ENCODE results near the gene SPAG16. TPM values are rescaled to one million over a fixed set of nuclear protein-coding genes. Genes with fewer than 3 reads are reported as not detected.

SPAG16 gene
- total and polyA plus RNA-seq, 3 donors from 2014 or later, result 69.7 to 111 (median 80.7) TPM

DNA sequence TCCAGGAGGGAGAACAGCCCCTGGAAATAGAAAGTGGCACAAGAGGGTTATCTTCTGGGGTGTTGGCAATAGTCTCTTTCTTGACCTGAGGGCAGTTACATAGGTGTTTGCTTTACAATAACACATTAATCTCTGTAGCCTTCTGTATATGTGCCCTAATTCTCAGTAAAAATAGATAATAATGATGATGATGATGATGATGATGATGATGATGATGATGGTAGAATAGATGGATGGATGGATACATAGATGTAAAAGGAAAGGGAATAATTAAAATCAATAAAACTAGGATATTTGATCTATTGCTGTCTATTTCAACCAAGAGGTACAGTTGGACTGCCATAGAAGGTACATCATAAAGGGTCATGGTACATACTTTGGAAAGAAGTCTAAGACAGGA, 948.9 kb downstream of the SPAG16 start:
- H3K9me3 ChIP-seq, result no peaks in the 10 kb centered on the region
- intact Hi-C loops (cut with DNase I; ENCODE audit: low total_unique reads), result no loop called here
- no peaks in the 10 kb centered on the region for H3K36me3 ChIP-seq (ENCODE audit: low read depth, missing control alignments)
- no peak overlapping the region for H3K4me3 ChIP-seq
- H3K27me3 ChIP-seq, result no peaks in the 10 kb centered on the region
- no peak for TF ChIP-seq POLR2A (IDR thresholded peaks at IDR 0.05)
- TF ChIP-seq CTCF (IDR thresholded peaks at IDR 0.05), result no peak
- no peaks in the 10 kb centered on the region for H3K4me1 ChIP-seq
- H3K27ac ChIP-seq, result no peak overlapping the region
- no peak for DNase-seq

DNA sequence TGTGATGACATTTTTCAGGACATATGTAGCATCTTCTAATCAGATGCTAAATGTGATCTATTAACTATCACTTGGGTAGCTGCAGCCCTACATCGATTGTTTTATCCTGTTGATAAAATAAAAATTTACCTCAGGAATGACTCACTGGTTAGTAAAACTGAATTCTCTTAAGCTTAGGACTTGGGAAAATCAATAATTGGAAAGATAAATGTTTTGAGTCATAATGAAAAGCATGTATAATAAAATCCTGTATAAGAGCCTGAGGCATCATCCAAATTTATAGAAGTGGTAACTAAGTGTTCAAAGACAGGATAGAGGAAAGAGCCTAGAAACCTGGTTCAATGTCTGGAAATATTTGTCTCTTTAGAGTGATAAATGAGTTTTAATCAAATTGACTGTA, 958.5 kb downstream of the SPAG16 start:
- DNase-seq, result no peak
- Histone ChIP-seq H3K4me1 (no peaks in the 10 kb centered on the region), H3K27me3 (no peaks in the 10 kb centered on the region), H3K27ac (no peak overlapping the region), H3K36me3 (ENCODE audit: low read depth, missing control alignments) (no peaks in the 10 kb centered on the region), H3K4me3 (no peak overlapping the region), H3K9me3 (no peaks in the 10 kb centered on the region)
- TF ChIP-seq POLR2A (IDR thresholded peaks at IDR 0.05) (no peak), CTCF (IDR thresholded peaks at IDR 0.05) (no peak)
- intact Hi-C loops (cut with DNase I; ENCODE audit: low total_unique reads), result no loop called here
- WGBS, 2 donors, result 78 to 95% methylated on average over 1 of the region's 1 CpG

DNA sequence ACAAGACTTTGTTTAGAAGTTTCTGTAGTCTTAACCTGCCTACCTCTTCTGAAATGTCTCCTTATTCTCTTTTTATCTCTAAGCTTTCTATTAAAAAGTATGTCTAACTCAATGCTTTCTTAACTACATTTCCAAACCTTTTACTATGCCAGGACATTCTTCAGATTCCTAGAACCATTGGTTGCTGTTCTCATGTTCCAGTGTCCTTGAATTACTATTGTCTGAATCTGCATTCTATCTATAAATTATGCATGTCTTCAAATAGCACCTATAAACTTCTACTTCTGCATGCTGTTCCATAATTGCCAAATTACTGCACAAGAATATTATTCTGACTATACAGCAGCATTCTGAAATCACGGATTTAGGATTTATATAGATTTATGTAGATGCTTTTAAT, 960.6 kb downstream of the SPAG16 start:
- no peak overlapping the region for H3K4me3 ChIP-seq
- TF ChIP-seq POLR2A (IDR thresholded peaks at IDR 0.05), result no peak
- TF ChIP-seq CTCF (IDR thresholded peaks at IDR 0.05), result no peak
- H3K27me3 ChIP-seq, result no peaks in the 10 kb centered on the region
- H3K9me3 ChIP-seq, result no peaks in the 10 kb centered on the region
- no peaks in the 10 kb centered on the region for H3K4me1 ChIP-seq
- no peaks in the 10 kb centered on the region for H3K36me3 ChIP-seq (ENCODE audit: low read depth, missing control alignments)
- WGBS, 2 donors, result 73 to 81% methylated on average over 1 of the region's 1 CpG
- no peak overlapping the region for H3K27ac ChIP-seq
- no peak for DNase-seq
- intact Hi-C loops (cut with DNase I; ENCODE audit: low total_unique reads), result no loop called here

DNA sequence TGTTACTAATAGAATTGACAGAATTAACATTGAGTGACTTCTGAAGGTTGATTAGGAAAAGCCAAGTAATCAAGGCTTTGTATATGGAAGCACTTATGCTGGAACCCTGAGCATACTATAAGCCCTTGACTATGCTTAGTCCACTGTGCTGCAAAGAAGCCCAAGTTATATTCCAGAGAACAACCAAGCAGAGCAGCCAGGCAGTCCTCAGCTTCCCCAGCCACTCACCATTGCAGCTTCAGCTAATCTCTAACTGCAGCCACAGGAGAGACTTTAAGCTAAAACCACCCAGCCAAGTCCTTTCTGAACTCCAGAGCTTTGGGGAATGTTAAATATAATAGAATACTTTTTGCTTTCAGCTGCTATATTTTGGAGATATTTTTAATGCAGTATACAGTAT, 962.2 kb downstream of the SPAG16 start:
- H3K9me3 ChIP-seq, result no peaks in the 10 kb centered on the region
- no peak overlapping the region for H3K27ac ChIP-seq
- H3K36me3 ChIP-seq (ENCODE audit: low read depth, missing control alignments), result no peaks in the 10 kb centered on the region
- intact Hi-C loops (cut with DNase I; ENCODE audit: low total_unique reads), result no loop called here
- H3K4me1 ChIP-seq, result no peaks in the 10 kb centered on the region
- TF ChIP-seq POLR2A (IDR thresholded peaks at IDR 0.05) (no peak), CTCF (IDR thresholded peaks at IDR 0.05) (no peak)
- H3K27me3 ChIP-seq, result no peaks in the 10 kb centered on the region
- H3K4me3 ChIP-seq, result no peak overlapping the region
- DNase-seq, result no peak

GRCh38 chr2:214247531-214247930, 963.3 kb downstream of the SPAG16 start:
- no peak for DNase-seq
- H3K4me1 ChIP-seq, result no peaks in the 10 kb centered on the region
- intact Hi-C loops (cut with DNase I; ENCODE audit: low total_unique reads), result no loop called here
- no peaks in the 10 kb centered on the region for H3K27me3 ChIP-seq
- no peak overlapping the region for H3K4me3 ChIP-seq
- H3K27ac ChIP-seq, result no peak overlapping the region
- 89% methylated on average over 3 of the region's 3 CpGs for WGBS, 2 donors
- H3K9me3 ChIP-seq, result no peaks in the 10 kb centered on the region
- no peak for TF ChIP-seq POLR2A (IDR thresholded peaks at IDR 0.05)
- no peak for TF ChIP-seq CTCF (IDR thresholded peaks at IDR 0.05)
- no peaks in the 10 kb centered on the region for H3K36me3 ChIP-seq (ENCODE audit: low read depth, missing control alignments)

All from testis (tissue), 3 donors.